Tibial nerve (tissue), 3 donors: ENCODE results near the gene LCN12.

ENCODE experiments used
- POLR2A ChIP-seq, 2 donors: fragments of 450-650 bp; IDR thresholded peaks; one replicate each; pipeline ENCODE4 v1.6.1; 2017; ENCODE audit warnings: antibody characterized with exemption in 2 of 2, mild to moderate bottlenecking in 2 of 2, moderate library complexity in 2 of 2
- TF ChIP-seq, protein P1 (sequence below), 5 experiments: fragments of 200-600 bp in 3 of 5; fragments of 450-650 bp in 2 of 5; sonication (generic) in 3 of 5; IDR thresholded peaks; one replicate each; pipeline ENCODE4 v1.5.1; 2016 to 2019; ENCODE audit warnings: antibody characterized with exemption in 5 of 5, mild to moderate bottlenecking in 3 of 5, moderate library complexity in 2 of 5

- TF ChIP-seq, protein P1, sequence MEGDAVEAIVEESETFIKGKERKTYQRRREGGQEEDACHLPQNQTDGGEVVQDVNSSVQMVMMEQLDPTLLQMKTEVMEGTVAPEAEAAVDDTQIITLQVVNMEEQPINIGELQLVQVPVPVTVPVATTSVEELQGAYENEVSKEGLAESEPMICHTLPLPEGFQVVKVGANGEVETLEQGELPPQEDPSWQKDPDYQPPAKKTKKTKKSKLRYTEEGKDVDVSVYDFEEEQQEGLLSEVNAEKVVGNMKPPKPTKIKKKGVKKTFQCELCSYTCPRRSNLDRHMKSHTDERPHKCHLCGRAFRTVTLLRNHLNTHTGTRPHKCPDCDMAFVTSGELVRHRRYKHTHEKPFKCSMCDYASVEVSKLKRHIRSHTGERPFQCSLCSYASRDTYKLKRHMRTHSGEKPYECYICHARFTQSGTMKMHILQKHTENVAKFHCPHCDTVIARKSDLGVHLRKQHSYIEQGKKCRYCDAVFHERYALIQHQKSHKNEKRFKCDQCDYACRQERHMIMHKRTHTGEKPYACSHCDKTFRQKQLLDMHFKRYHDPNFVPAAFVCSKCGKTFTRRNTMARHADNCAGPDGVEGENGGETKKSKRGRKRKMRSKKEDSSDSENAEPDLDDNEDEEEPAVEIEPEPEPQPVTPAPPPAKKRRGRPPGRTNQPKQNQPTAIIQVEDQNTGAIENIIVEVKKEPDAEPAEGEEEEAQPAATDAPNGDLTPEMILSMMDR (IDR thresholded peaks at IDR 0.05) = no peak
- TF ChIP-seq POLR2A (IDR thresholded peaks at IDR 0.05) = no peak
Measured at GRCh38 chr9:136971746-136972145, 19.7 kb downstream of the LCN12 start.
